Ovary (tissue), 9 donors: ENCODE data around the gene THSD4. TPM values are rescaled to one million over a fixed set of nuclear protein-coding genes. Genes with fewer than 3 reads are reported as not detected.

ENCODE experiments used
- DNase-seq, 5 donors: peaks; one replicate each; pipeline ENCODE4 v3.0.0-alpha.2; 2019 to 2020
- H3K27ac ChIP-seq, 2 donors: fragments of 200-600 bp; one replicate each; pipeline versions ENCODE4 v1.5.1 to v1.8.0; 2019 to 2022
- H3K27me3 ChIP-seq: fragments of 200-600 bp; one replicate; pipeline ENCODE4 v1.8.0; 2022
- H3K36me3 ChIP-seq: fragments of 200-600 bp; sonication (generic); one replicate; pipeline ENCODE4 v1.5.1; 2019
- H3K4me1 ChIP-seq: one replicate; pipeline ENCODE4 v1.8.1; 2013; ENCODE audit warnings: mild to moderate bottlenecking, moderate library complexity; ENCODE audit not compliant: insufficient read depth
- H3K4me3 ChIP-seq: fragments of 200-600 bp; sonication (generic); one replicate; pipeline ENCODE4 v1.5.1; 2017
- H3K9me3 ChIP-seq, 2 donors: fragments of 200-600 bp in 1 of 2; sonication (generic) in 1 of 2; one replicate each; pipeline versions ENCODE4 v1.5.1 to v1.8.1; 2013 to 2019; ENCODE audit warnings: mild to moderate bottlenecking in 1 of 2, moderate library complexity in 1 of 2
- CTCF ChIP-seq, 3 donors: fragments of 450-650 bp in 2 of 3; fragments of 200-600 bp in 1 of 3; IDR thresholded peaks; one replicate each; pipeline versions ENCODE4 v1.5.1 to v1.8.0; 2016 to 2022; ENCODE audit warnings: antibody characterized with exemption in 3 of 3, mild to moderate bottlenecking in 1 of 3
- EP300 ChIP-seq: sonication (generic); formaldehyde crosslinking; IDR thresholded peaks from one replicate; pipeline ENCODE4 v1.6.1; 2017; ENCODE audit warnings: antibody characterized with exemption
- POLR2A ChIP-seq: fragments of 450-650 bp; IDR thresholded peaks from one replicate; pipeline ENCODE4 v1.6.1; 2017; ENCODE audit warnings: antibody characterized with exemption, mild to moderate bottlenecking, moderate library complexity
- WGBS, 3 donors: extraction: QIAGEN DNeasy Blood & Tissue Kit in 1 of 3; methylation state at CpG; one replicate each; pipeline versions ENCODE4 v1.1.5 to v1.1.7; 2013 to 2017; 5-methylcytosine and 5-hydroxymethylcytosine counted together
- intact Hi-C, 4 donors: fragments of 100-400 bp; cut with DNase I; formaldehyde crosslinking; loops; one replicate each; pipeline versions ENCODE4 v1.11.0 to v1.15.1; 2022 to 2023
- polyA plus RNA-seq, 2 donors: library from polyadenylated mRNA; stranded (reverse); fragments of 200-250 nt in 1 of 2; fragments of 350-450 nt in 1 of 2; fragmentation: Illumina TruSeq in 1 of 2; extraction: RNeasy Lipid Tissue Mini Kit (QIAGEN cat#74804) in 1 of 2; gene quantifications; one replicate each; pipeline ENCODE4 v1.2.3, GENCODE V29; 2013 to 2014
- total RNA-seq, 7 donors: library from RNA; depleted of rRNA in 2 of 7; stranded (reverse); fragments of >200 nt in 2 of 7; fragmentation: NEBNext Ultra II Directional in 3 of 7; extraction: Animal tissue kit (Norgen Biotek cat#: 25700) in 3 of 7; gene quantifications; one replicate each; pipeline versions ENCODE4 v1.1.0 to v1.2.4, GENCODE V29; 2016 to 2023
- donor health status: DM: no; HTN: no; CAD: no; lungs with moderate emphysema.
- donor health status: DM: no; HTN: no; CAD: no.
- donor health status: Bipolar disorder and iron deficiency.
- donor health status: DM: yes; HTN: yes; CAD: no.
- donor health status: DM: no; HTN: no; CAD: no.
- donor health status: DM: yes; HTN: yes; CAD: no.

THSD4 gene
- total and polyA plus RNA-seq, 9 donors, result 3.2 to 53.4 (median 13.5) TPM

GRCh38 chr15:71380345-71380744, 265.1 kb downstream of the THSD4 start:
- intact Hi-C loops, result loop anchor here in 1 of 4 donors (10.0 kb wide), 1 partner anchor 266 kb away; the partner anchor contains the start of gene THSD4
- H3K4me3 ChIP-seq, result no peak overlapping the region
- no peaks in the 10 kb centered on the region for H3K27me3 ChIP-seq
- H3K9me3 ChIP-seq, result no peaks in the 10 kb centered on the region
- WGBS, 3 donors, result 35 to 60% (median 58%) methylated on average over 2 of the region's 2 CpGs
- no peak for DNase-seq
- H3K4me1 ChIP-seq, result no peaks in the 10 kb centered on the region
- H3K36me3 ChIP-seq, result no peaks in the 10 kb centered on the region
- TF ChIP-seq CTCF (IDR thresholded peaks at IDR 0.05) (no peak), EP300 (no peak), POLR2A (no peak)
- H3K27ac ChIP-seq, result no peak overlapping the region

DNA sequence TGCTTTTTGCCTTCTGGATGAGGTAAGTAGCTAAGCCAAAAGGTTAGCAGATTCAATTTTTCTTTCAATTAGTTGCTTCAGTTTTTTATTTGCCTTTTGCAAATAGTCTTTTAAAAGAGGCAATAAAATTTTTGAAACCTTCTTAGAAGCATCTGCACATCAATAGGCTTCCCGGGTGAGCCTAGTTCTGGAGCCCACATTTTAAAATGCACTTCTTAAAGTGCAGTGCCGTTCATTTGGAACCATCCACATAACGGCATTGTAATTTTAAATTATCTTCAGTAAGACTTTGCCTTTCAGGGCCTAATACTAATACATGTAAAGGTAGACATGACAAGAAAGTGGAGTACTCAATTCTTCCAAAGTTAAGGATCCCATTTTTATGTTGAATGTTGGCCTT, 269.2 kb downstream of the THSD4 start:
- 92 to 97% (median 93%) methylated on average over 3 of the region's 3 CpGs for WGBS, 3 donors
- TF ChIP-seq CTCF (IDR thresholded peaks at IDR 0.05) (no peak), EP300 (no peak)
- no peak overlapping the region for H3K27ac ChIP-seq
- H3K4me3 ChIP-seq, result no peak overlapping the region
- no peak for DNase-seq
- no peaks in the 10 kb centered on the region for H3K36me3 ChIP-seq
- no peaks in the 10 kb centered on the region for H3K9me3 ChIP-seq
- no peaks in the 10 kb centered on the region for H3K4me1 ChIP-seq
- intact Hi-C loops, result loop anchor here in 1 of 4 donors (10.0 kb wide), 1 partner anchor 270 kb away; the partner anchor contains the start of gene THSD4
- no peaks in the 10 kb centered on the region for H3K27me3 ChIP-seq

GRCh38 chr15:71385026-71385425, 269.8 kb downstream of the THSD4 start:
- Histone ChIP-seq H3K27ac (no peak overlapping the region), H3K9me3 (no peaks in the 10 kb centered on the region), H3K4me3 (no peak overlapping the region), H3K27me3 (no peaks in the 10 kb centered on the region), H3K4me1 (no peaks in the 10 kb centered on the region), H3K36me3 (no peaks in the 10 kb centered on the region)
- DNase-seq, result no peak
- 19 to 27% (median 25%) methylated on average over 4 of the region's 4 CpGs for WGBS, 3 donors
- intact Hi-C loops, result loop anchor here in 3 of 4 donors (5.0 to 10.0 kb wide), 2 partner anchors 57 to 270 kb away; partner anchors contain the start of gene THSD4 (in 1 of the 3)
- TF ChIP-seq EP300 (no peak), POLR2A (no peak), CTCF (IDR thresholded peaks at IDR 0.05) (no peak)

DNA sequence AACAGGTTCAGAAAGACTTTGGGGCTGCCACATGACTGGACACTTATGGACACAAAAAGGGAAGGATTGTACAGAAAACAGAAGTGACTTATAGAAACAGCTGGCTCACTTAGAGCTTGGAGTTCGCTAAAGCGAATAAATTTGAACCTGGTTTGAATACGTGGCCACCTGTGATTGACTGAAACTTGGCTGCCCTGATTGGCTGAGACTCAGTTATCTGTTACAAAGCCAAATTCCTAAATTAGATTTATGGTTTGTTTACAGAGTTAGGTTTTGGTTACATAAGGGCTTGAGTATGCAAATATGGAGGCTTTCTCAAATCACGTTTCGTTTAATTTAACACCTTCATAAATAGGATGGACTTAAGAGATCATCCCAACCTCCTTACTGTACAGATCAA, 270.2 kb downstream of the THSD4 start:
- H3K36me3 ChIP-seq, result no peaks in the 10 kb centered on the region
- H3K27ac ChIP-seq, result no peak overlapping the region
- no peaks in the 10 kb centered on the region for H3K4me1 ChIP-seq
- no peak for DNase-seq
- no peaks in the 10 kb centered on the region for H3K9me3 ChIP-seq
- H3K4me3 ChIP-seq, result no peak overlapping the region
- H3K27me3 ChIP-seq, result no peaks in the 10 kb centered on the region
- intact Hi-C loops, result loop anchor here in 3 of 4 donors (5.0 to 10.0 kb wide), 2 partner anchors 57 to 271 kb away; partner anchors contain the start of gene THSD4 (in 1 of the 3)
- no peak for TF ChIP-seq CTCF (IDR thresholded peaks at IDR 0.05)
- no peak for TF ChIP-seq POLR2A
- TF ChIP-seq EP300, result no peak
- WGBS, 3 donors, result 27 to 42% (median 36%) methylated on average over 4 of the region's 5 CpGs
